H9 (cell line): Measurements from ENCODE around the gene ADAM8. TPM values are rescaled to one million over a fixed set of nuclear protein-coding genes. Genes with fewer than 3 reads are reported as not detected.

Experiments used
- DNase-seq: peaks from one replicate; pipeline ENCODE4 v3.0.0-alpha.2; 2017
- H2AFZ ChIP-seq: one replicate; pipeline ENCODE4 v1.6.1; 2013; ENCODE audit warnings: mild to moderate bottlenecking, low read length, control low read depth, moderate library complexity
- H2AK5ac ChIP-seq: 2 replicates; pipeline ENCODE4 v1.6.1; 2013; ENCODE audit warnings: low read length, control low read depth, mixed read lengths; ENCODE audit not compliant: insufficient read length
- H2BK120ac ChIP-seq: one replicate; pipeline ENCODE4 v1.6.1; 2013; ENCODE audit warnings: low read depth, mild to moderate bottlenecking, low read length, control low read depth, inconsistent platforms; ENCODE audit not compliant: poor library complexity, severe bottlenecking
- H2BK12ac ChIP-seq: 2 replicates; pipeline ENCODE4 v1.6.1; 2013; ENCODE audit warnings: low read length, control low read depth, mixed read lengths, low read depth; ENCODE audit not compliant: insufficient read length
- H2BK15ac ChIP-seq: 2 replicates; pipeline ENCODE4 v1.6.1; 2013; ENCODE audit warnings: low read depth, low read length, control low read depth
- H2BK20ac ChIP-seq: one replicate; pipeline ENCODE4 v1.6.1; 2013; ENCODE audit warnings: low read depth, mild to moderate bottlenecking, low read length, control low read depth, inconsistent platforms; ENCODE audit not compliant: poor library complexity, severe bottlenecking
- H2BK5ac ChIP-seq: 2 replicates; pipeline ENCODE4 v1.6.1; 2013; ENCODE audit warnings: low read length, control low read depth, mixed read lengths; ENCODE audit not compliant: insufficient read length
- H3K14ac ChIP-seq: 2 replicates; pipeline ENCODE4 v1.6.1; 2013; ENCODE audit warnings: low read length, control low read depth; ENCODE audit not compliant: insufficient read depth
- H3K18ac ChIP-seq: 2 replicates; pipeline ENCODE4 v1.6.1; 2013; ENCODE audit warnings: low read depth, mild to moderate bottlenecking, mixed read lengths, low read length, control low read depth; ENCODE audit not compliant: insufficient read length
- H3K23ac ChIP-seq: 2 replicates; pipeline ENCODE4 v1.6.1; 2013; ENCODE audit warnings: low read length, control low read depth, mixed read lengths, low read depth; ENCODE audit not compliant: insufficient read length
- H3K23me2 ChIP-seq: 2 replicates; pipeline ENCODE4 v1.6.1; 2013; ENCODE audit warnings: low read depth, mild to moderate bottlenecking, mixed read lengths, low read length, control low read depth; ENCODE audit not compliant: insufficient read length, poor library complexity, severe bottlenecking
- H3K27ac ChIP-seq: 2 replicates; pipeline ENCODE4 v1.5.1; 2013; ENCODE audit warnings: low read length, control low read depth, mixed read lengths, low read depth; ENCODE audit not compliant: insufficient read length
- H3K27me3 ChIP-seq: 2 replicates; pipeline ENCODE4 v1.6.1; 2013; ENCODE audit warnings: low read length, control low read depth, inconsistent platforms; ENCODE audit not compliant: insufficient read depth
- H3K4ac ChIP-seq: 2 replicates; pipeline ENCODE4 v1.6.1; 2013; ENCODE audit warnings: low read depth, mild to moderate bottlenecking, control low read depth, inconsistent platforms, low read length, moderate library complexity
- H3K4me1 ChIP-seq: 2 replicates; pipeline ENCODE4 v1.6.1; 2013; ENCODE audit warnings: low read length, control low read depth, inconsistent platforms; ENCODE audit not compliant: insufficient read depth
- H3K4me2 ChIP-seq: 2 replicates; pipeline ENCODE4 v1.6.1; 2013; ENCODE audit warnings: low read length, control low read depth, mixed read lengths; ENCODE audit not compliant: insufficient read length, insufficient read depth
- H3K56ac ChIP-seq: 2 replicates; pipeline ENCODE4 v1.6.1; 2013; ENCODE audit warnings: low read depth, mild to moderate bottlenecking, mixed read lengths, low read length, control low read depth; ENCODE audit not compliant: insufficient read length
- H3K79me1 ChIP-seq: 2 replicates; pipeline ENCODE4 v1.6.1; 2013; ENCODE audit warnings: low read depth, mild to moderate bottlenecking, moderate library complexity, low read length, control low read depth, inconsistent platforms; ENCODE audit not compliant: insufficient read depth, poor library complexity, severe bottlenecking
- H3K79me2 ChIP-seq: 2 replicates; pipeline ENCODE4 v1.6.1; 2013; ENCODE audit warnings: low read length, control low read depth, inconsistent platforms; ENCODE audit not compliant: insufficient read depth
- H3K9ac ChIP-seq: 2 replicates; pipeline ENCODE4 v1.6.1; 2013; ENCODE audit warnings: low read length, control low read depth, mixed read lengths; ENCODE audit not compliant: insufficient read length; ENCODE audit errors: extremely low read depth
- H3K9me3 ChIP-seq: one replicate; pipeline ENCODE4 v1.6.1; 2013; ENCODE audit warnings: low read depth, low read length, inconsistent platforms; ENCODE audit not compliant: control insufficient read depth
- H3T11ph ChIP-seq: one replicate; pipeline ENCODE4 v1.6.1; 2013; ENCODE audit warnings: mild to moderate bottlenecking, low read length, control low read depth, inconsistent platforms
- H4K20me1 ChIP-seq: one replicate; pipeline ENCODE4 v1.6.1; 2013; ENCODE audit not compliant: control insufficient read depth, insufficient read length, insufficient read depth
- H4K5ac ChIP-seq: 2 replicates; pipeline ENCODE4 v1.6.1; 2013; ENCODE audit warnings: low read depth, mild to moderate bottlenecking, mixed read lengths, low read length, control low read depth; ENCODE audit not compliant: insufficient read length
- H4K8ac ChIP-seq: replicated peaks from 2 replicates; pipeline ENCODE4 v1.6.1; 2013; ENCODE audit warnings: low read length, control low read depth, mixed read lengths, low read depth; ENCODE audit not compliant: insufficient read length
- H4K91ac ChIP-seq: 2 replicates; pipeline ENCODE4 v1.6.1; 2013; ENCODE audit warnings: low read depth, mild to moderate bottlenecking, moderate library complexity, mixed read lengths, low read length, control low read depth; ENCODE audit not compliant: insufficient read length
- H3K27ac Mint-ChIP-seq, 3 experiments: 2 replicates in 2 of 3; 3 replicates in 1 of 3; pipeline ENCODE4 v1.8.0; 2020 to 2021; ENCODE audit warnings: mixed read lengths in 3 of 3, mild to moderate bottlenecking in 1 of 3, moderate library complexity in 1 of 3
- H3K27me3 Mint-ChIP-seq: 2 replicates; pipeline ENCODE4 v1.8.0; 2021; ENCODE audit warnings: low read depth, mild to moderate bottlenecking, moderate library complexity, mixed read lengths
- H3K36me3 Mint-ChIP-seq, 3 experiments: 2 replicates in 2 of 3; 3 replicates in 1 of 3; pipeline ENCODE4 v1.8.0; 2020 to 2021; ENCODE audit warnings: low read depth in 3 of 3, mixed read lengths in 3 of 3; ENCODE audit not compliant: insufficient read depth in 1 of 3
- H3K4me1 Mint-ChIP-seq, 2 experiments: 2 replicates each; pipeline ENCODE4 v1.8.0; 2020; ENCODE audit warnings: mixed read lengths in 2 of 2
- H3K4me3 Mint-ChIP-seq, 2 experiments: 2 replicates in 1 of 2; 3 replicates in 1 of 2; pipeline ENCODE4 v1.8.0; 2020 to 2021; ENCODE audit warnings: mild to moderate bottlenecking in 2 of 2, mixed read lengths in 2 of 2, moderate library complexity in 1 of 2
- H3K9me3 Mint-ChIP-seq, 2 experiments: 2 replicates in 1 of 2; 3 replicates in 1 of 2; pipeline ENCODE4 v1.8.0; 2020; ENCODE audit warnings: mild to moderate bottlenecking in 2 of 2, mixed read lengths in 2 of 2, moderate library complexity in 1 of 2
- CTCF ChIP-seq: fragments of 200-600 bp; sonication (generic); conservative IDR thresholded peaks from 3 replicates; pipeline ENCODE4 v1.8.0; 2021; ENCODE audit warnings: antibody characterized with exemption, mild to moderate bottlenecking
- WGBS: extraction: QIAGEN DNeasy Blood & Tissue Kit; methylation state at CpG from one replicate; pipeline ENCODE4 v1.1.7; 2013; ENCODE audit warnings: missing lambda C conversion rate, low lambda C conversion rate, mixed read lengths; ENCODE audit not compliant: insufficient read length; ENCODE audit errors: extremely low coverage; 5-methylcytosine and 5-hydroxymethylcytosine counted together
- total RNA-seq: library from RNA; stranded (reverse); gene quantifications from 2 replicates; pipeline ENCODE4 v1.2.1, GENCODE V29; 2021

ADAM8 gene
- total RNA-seq, 1 experiment from 2014 or later, result 5.4 TPM

DNA sequence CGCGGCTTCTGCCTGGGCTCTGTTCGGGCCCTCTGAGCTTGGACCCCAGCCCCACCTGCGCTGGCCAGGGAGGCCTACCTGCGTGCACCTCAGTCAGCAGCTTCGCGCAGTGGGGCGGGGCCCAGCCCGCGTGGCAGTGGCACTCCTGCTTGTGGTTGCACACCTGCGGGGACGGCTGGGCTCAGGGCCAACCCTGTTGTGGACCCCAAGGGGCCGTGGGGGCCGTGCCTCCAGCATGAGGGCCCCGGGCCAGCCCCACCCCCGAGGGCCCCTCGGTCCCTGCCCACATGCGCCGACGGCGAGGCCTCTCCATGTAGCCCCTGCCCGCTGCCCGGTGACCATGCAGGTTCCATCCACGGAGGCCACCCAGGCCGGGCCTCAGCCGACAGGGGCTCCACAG is 7.3 kb downstream of the ADAM8 start:
- Histone ChIP-seq H3K9ac (no peak overlapping the region), H3T11ph (no peak overlapping the region), H3K27me3 (no peaks in the 10 kb centered on the region), H2BK20ac (no peak overlapping the region), H2BK120ac (no peak overlapping the region), H2BK15ac (no peak overlapping the region), H2AFZ (no peak overlapping the region), H3K79me2 (no peaks in the 10 kb centered on the region), H3K4me1 (no peaks in the 10 kb centered on the region), H4K20me1 (no peaks in the 10 kb centered on the region), H3K4me2 (no peak overlapping the region), H4K91ac (no peak overlapping the region), H2BK12ac (no peak overlapping the region), H3K9me3 (no peaks in the 10 kb centered on the region), H3K18ac (no peak overlapping the region), H3K14ac (no peak overlapping the region), H3K4ac (no peak overlapping the region), H3K23ac (no peak overlapping the region), H4K8ac (no peak overlapping the region), H2BK5ac (no peak overlapping the region), H4K5ac (no peak overlapping the region), H3K27ac (no peak overlapping the region), H3K79me1 (no peaks in the 10 kb centered on the region), H3K56ac (no peak overlapping the region), H2AK5ac (no peak overlapping the region), H3K23me2 (no peaks in the 10 kb centered on the region)
- no CpG with 5 or more reads among the region's 26 CpGs for WGBS
- Mint-ChIP-seq H3K27ac (no peak overlapping the region), H3K36me3 (no peaks in the 10 kb centered on the region), H3K9me3 (no peaks in the 10 kb centered on the region), H3K27me3 (peaks cover 2% of the 10 kb centered on the region), H3K4me1 (no peaks in the 10 kb centered on the region), H3K4me3 (no peak overlapping the region)
- no peak for TF ChIP-seq CTCF
- no peak for DNase-seq
